ENCODE measurements around the gene SUMO2. TPM values are rescaled to one million over a fixed set of nuclear protein-coding genes. Genes with fewer than 3 reads are reported as not detected.
"Not testable (repeated sequence)": the region's sequence is repeated elsewhere in the genome, so short reads cannot be mapped to it uniquely, and the experiment has no call there.

Gene SUMO2
- total RNA-seq, 2 experiments from 2014 or later = 506 to 525 TPM

GRCh38 chr17:75144816-75145512 lies 37.8 kb downstream of the SUMO2 start:
- H3K9me3 Mint-ChIP-seq = no peaks in the 10 kb centered on the region
- H3K36me3 Mint-ChIP-seq (ENCODE audit: low read depth) = peaks cover 64% of the 10 kb centered on the region
- ATAC-seq = no peak
- intact Hi-C loops (cut with micrococcal nuclease) = no loop called here
- H3K27me3 Mint-ChIP-seq = no peaks in the 10 kb centered on the region
- CTCF ChIA-PET = interaction anchor here (0.8 to 2.5 kb wide), 6 partner anchors 14 to 183 kb away, joined by 4 to 8 read pairs (median 6); partner anchors contain the start of gene NT5C
- H3K4me1 Mint-ChIP-seq (ENCODE audit: low read depth) = peaks cover 15% of the 10 kb centered on the region
- no peak overlapping the region for H3K27ac Mint-ChIP-seq
- no peak for TF ChIP-seq CTCF (IDR thresholded peaks at IDR 0.05)
- no peak overlapping the region for H3K4me3 Mint-ChIP-seq
- DNase-seq = no peak
- POLR2A ChIA-PET = interaction anchor here (0.9 to 1.6 kb wide), 7 partner anchors 9 to 98 kb away, joined by 4 to 8 read pairs (median 5); partner anchors contain the start of genes ATP5PD, JPT1 and KCTD2

GRCh38 chr17:75142236-75142971 lies 40.4 kb downstream of the SUMO2 start:
- CTCF ChIA-PET = interaction anchor here (1.1 to 2.3 kb wide), 5 partner anchors 12 to 128 kb away, joined by 3 to 6 read pairs (median 4); no protein-coding TSS in a partner anchor
- ATAC-seq (no peak), DNase-seq (no peak)
- no peaks in the 10 kb centered on the region for H3K9me3 Mint-ChIP-seq
- no peak overlapping the region for H3K27ac Mint-ChIP-seq
- no peaks in the 10 kb centered on the region for H3K27me3 Mint-ChIP-seq
- peaks cover 9% of the 10 kb centered on the region for H3K4me1 Mint-ChIP-seq (ENCODE audit: low read depth)
- TF ChIP-seq CTCF (IDR thresholded peaks at IDR 0.05) = no peak
- POLR2A ChIA-PET = interaction anchor here (0.6 to 1.7 kb wide), 6 partner anchors 9 to 36 kb away, joined by 3 to 6 read pairs (median 4); partner anchors contain the start of genes JPT1 and NT5C
- intact Hi-C loops (cut with micrococcal nuclease) = no loop called here
- H3K36me3 Mint-ChIP-seq (ENCODE audit: low read depth) = peaks cover 52% of the 10 kb centered on the region
- H3K4me3 Mint-ChIP-seq = no peak overlapping the region

- ChIA-PET POLR2A (interaction anchor here (1.0 to 2.4 kb wide), 2 partner anchors 16 to 17 kb away, joined by 3 to 7 read pairs; partner anchors contain the start of gene JPT1), CTCF (interaction anchor here (1.0 to 1.8 kb wide), 2 partner anchors 24 to 382 kb away, joined by 3 to 8 read pairs; no protein-coding TSS in a partner anchor)
- Mint-ChIP-seq H3K9me3 (no peaks in the 10 kb centered on the region), H3K4me1 (ENCODE audit: low read depth) (peaks cover 9% of the 10 kb centered on the region), H3K36me3 (ENCODE audit: low read depth) (peaks cover 26% of the 10 kb centered on the region), H3K27me3 (no peaks in the 10 kb centered on the region), H3K27ac (no peak overlapping the region), H3K4me3 (no peak overlapping the region)
- ATAC-seq (no peak), DNase-seq (no peak)
- no peak for TF ChIP-seq CTCF (IDR thresholded peaks at IDR 0.05)
- intact Hi-C loops (cut with micrococcal nuclease) = no loop called here
Measured at GRCh38 chr17:75138519-75138918, 44.2 kb downstream of the SUMO2 start.

GRCh38 chr17:75137762-75138161 lies 45.0 kb downstream of the SUMO2 start:
- H3K27me3 Mint-ChIP-seq; DNase-seq; intact Hi-C loops (cut with micrococcal nuclease); ATAC-seq; H3K27ac Mint-ChIP-seq; H3K4me1 Mint-ChIP-seq (ENCODE audit: low read depth); H3K4me3 Mint-ChIP-seq; H3K9me3 Mint-ChIP-seq: not testable (repeated sequence)
- H3K36me3 Mint-ChIP-seq (ENCODE audit: low read depth) = peaks cover 25% of the 10 kb centered on the region
- ChIA-PET CTCF (interaction anchor here (1.0 to 9.2 kb wide), 3 partner anchors 20 to 176 kb away, joined by 3 to 147 read pairs (median 8); no protein-coding TSS in a partner anchor), POLR2A (interaction anchor here (2.4 kb wide), 1 partner anchor 17 kb away, joined by 7 read pairs; the partner anchor contains the start of gene JPT1)

GRCh38 chr17:75135946-75136345 lies 46.8 kb downstream of the SUMO2 start:
- DNase-seq (no peak), ATAC-seq (no peak)
- Mint-ChIP-seq H3K4me3 (no peak overlapping the region), H3K4me1 (ENCODE audit: low read depth) (peaks cover 9% of the 10 kb centered on the region), H3K9me3 (no peaks in the 10 kb centered on the region), H3K27me3 (no peaks in the 10 kb centered on the region), H3K27ac (peak overlapping the region; percentile 35), H3K36me3 (ENCODE audit: low read depth) (peaks cover 17% of the 10 kb centered on the region)
- ChIA-PET POLR2A (interaction anchor here (1.7 kb wide), 2 partner anchors 10 to 12 kb away, joined by 4 to 6 read pairs; no protein-coding TSS in a partner anchor), CTCF (interaction anchor here (0.9 to 9.2 kb wide), 3 partner anchors 18 to 66 kb away, joined by 3 to 147 read pairs (median 4); no protein-coding TSS in a partner anchor)
- no peak for TF ChIP-seq CTCF (IDR thresholded peaks at IDR 0.05)
- intact Hi-C loops (cut with micrococcal nuclease) = no loop called here
